NCI-H2196 (cell line): ENCODE measurements around the gene TMSB4X.

Source experiments
- DNase-seq: peaks from one replicate; lab custom pipeline; 2025; ENCODE audit not compliant: unreplicated experiment; lab: John Stamatoyannopoulos, UW

Gene TMSB4X

DNA sequence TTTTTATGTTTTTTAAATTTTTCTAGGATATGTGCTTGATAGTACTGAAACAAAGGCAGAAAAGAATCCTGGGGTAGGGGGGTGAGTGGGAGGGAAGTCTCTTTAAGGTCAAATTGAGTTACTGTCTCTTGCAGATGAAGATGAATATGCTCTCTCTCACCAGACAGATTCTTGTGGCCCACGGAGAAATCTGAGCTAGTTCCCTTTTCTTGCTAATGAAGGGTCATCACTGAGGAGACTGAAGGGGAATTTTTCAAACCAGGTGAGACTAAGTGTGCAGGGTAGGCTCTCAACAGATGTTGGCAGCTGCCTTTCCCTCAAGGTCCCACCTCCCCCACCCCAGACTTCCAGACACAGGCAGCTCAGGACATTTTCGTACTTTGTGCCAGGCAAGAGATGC, 48.0 kb downstream of the TMSB4X start:
- DNase-seq = no peak

GRCh38 chrX:13023567-13023966, 48.7 kb downstream of the TMSB4X start:
- DNase-seq = no peak

GRCh38 chrX:13023979-13024378, 49.1 kb downstream of the TMSB4X start:
- DNase-seq = no peak

GRCh38 chrX:13024986-13025385, 50.1 kb downstream of the TMSB4X start:
- DNase-seq = no peak
